Panc1 (cell line): ENCODE measurements around the gene HNRNPDL. TPM values are rescaled to one million over a fixed set of nuclear protein-coding genes. Genes with fewer than 3 reads are reported as not detected.
"Not testable (repeated sequence)": the region's sequence is repeated elsewhere in the genome, so short reads cannot be mapped to it uniquely, and the experiment has no call there.

Experiments used
- ATAC-seq: fragments of 200-7000 bp; cut with Tn5 transposase; 2 replicates; pipeline ENCODE4 v1.9.1; 2020; ENCODE audit warnings: mild to moderate bottlenecking, moderate library complexity
- BruUV-seq: library from RNA; stranded (reverse); fragments of 400-500 nt; replicated peaks from 2 replicates; lab custom pipeline; 2021; lab: Mats Ljungman, UMichigan
- CTCF ChIA-PET: fragments of 300-600 bp; sonication (Branson Sonifier 250); formaldehyde crosslinking; loops from one replicate; lab custom pipeline; 2022; ENCODE audit warnings: antibody characterized with exemption; lab: Charles Lee
- POLR2A ChIA-PET: fragments of 300-600 bp; sonication (Branson Sonifier 250); formaldehyde crosslinking; loops from one replicate; lab custom pipeline; 2022; ENCODE audit warnings: antibody characterized with exemption; lab: Charles Lee
- DNase-seq: peaks from one replicate; pipeline ENCODE4 v3.0.0-alpha.2; 2010; ENCODE audit warnings: low read depth, low spot score
- H3K27ac ChIP-seq: 2 replicates; pipeline ENCODE4 v1.5.1; 2011; ENCODE audit warnings: mild to moderate bottlenecking, low read length, inconsistent platforms
- H3K27me3 ChIP-seq: fragments of 200-500 bp; sonication (Bioruptor generic); 2 replicates; pipeline ENCODE4 v1.6.0; 2014; ENCODE audit warnings: low read length, inconsistent platforms; ENCODE audit not compliant: control insufficient read depth, insufficient read depth
- H3K36me3 ChIP-seq: fragments of 200-500 bp; sonication (Bioruptor generic); 2 replicates; pipeline ENCODE4 v1.5.1; 2014; ENCODE audit warnings: inconsistent platforms, mild to moderate bottlenecking, low read length, moderate library complexity; ENCODE audit not compliant: control insufficient read depth, insufficient read depth
- H3K4me1 ChIP-seq: 2 replicates; pipeline ENCODE4 v1.5.1; 2011; ENCODE audit warnings: inconsistent platforms, mild to moderate bottlenecking, low read length, moderate library complexity; ENCODE audit not compliant: control insufficient read depth, insufficient read depth
- H3K4me3 ChIP-seq, 2 experiments: 2 replicates each; pipeline ENCODE4 v1.5.1; 2011 to 2012; ENCODE audit warnings: low read depth in 2 of 2, low read length in 2 of 2, mild to moderate bottlenecking in 2 of 2, inconsistent platforms in 1 of 2, moderate library complexity in 1 of 2
- H3K9me3 ChIP-seq: fragments of 200-500 bp; sonication (Bioruptor generic); 2 replicates; pipeline ENCODE4 v1.5.1; 2014; ENCODE audit warnings: low read depth, mild to moderate bottlenecking, inconsistent platforms, low read length, moderate library complexity; ENCODE audit not compliant: control insufficient read depth, insufficient read depth
- POLR2AphosphoS5 ChIP-seq: IDR thresholded peaks from 2 replicates; pipeline ENCODE4 v1.6.1; 2012; ENCODE audit warnings: mild to moderate bottlenecking, low read depth, low read length, moderate library complexity
- SIN3A ChIP-seq: IDR thresholded peaks from 2 replicates; pipeline ENCODE4 v1.6.1; 2012; ENCODE audit warnings: low read depth, mild to moderate bottlenecking, low read length, moderate library complexity, borderline replicate concordance; ENCODE audit not compliant: insufficient read depth
- TCF7L2 ChIP-seq: IDR thresholded peaks from 2 replicates; pipeline ENCODE4 v1.6.1; 2011; ENCODE audit warnings: mild to moderate bottlenecking, low read depth, low read length, inconsistent platforms
- in situ Hi-C: cut with HindIII; loops from 2 replicates; pipeline ENCODE4 v1.10.0; 2016; ENCODE audit warnings: low sequenced_read_pairs, low pct_unique_long_range_greater_than_20kb
- intact Hi-C: fragments of 100-400 bp; cut with micrococcal nuclease; formaldehyde crosslinking; loops from one replicate; pipeline ENCODE4 v1.10.0; 2022; ENCODE audit not compliant: unreplicated experiment
- total RNA-seq: library from RNA; stranded (reverse); gene quantifications from one replicate; pipeline ENCODE4 v1.2.1, GENCODE V29; 2021; ENCODE audit not compliant: unreplicated experiment
- TF ChIP-seq, protein P1 (sequence below), 2 experiments: IDR thresholded peaks; 2 replicates each; pipeline ENCODE4 v1.6.1; 2011 to 2012; ENCODE audit warnings: low read depth in 2 of 2, control low read depth in 1 of 2, low read length in 1 of 2, mild to moderate bottlenecking in 1 of 2, moderate library complexity in 1 of 2; ENCODE audit not compliant: insufficient read depth in 1 of 2
- TF ChIP-seq, protein P2 (sequence below): fragments of 450-650 bp; IDR thresholded peaks from 2 replicates; pipeline ENCODE4 v1.5.1; 2017; ENCODE audit warnings: mild to moderate bottlenecking

HNRNPDL gene
- total RNA-seq, 1 experiment from 2014 or later = 146 TPM

DNA sequence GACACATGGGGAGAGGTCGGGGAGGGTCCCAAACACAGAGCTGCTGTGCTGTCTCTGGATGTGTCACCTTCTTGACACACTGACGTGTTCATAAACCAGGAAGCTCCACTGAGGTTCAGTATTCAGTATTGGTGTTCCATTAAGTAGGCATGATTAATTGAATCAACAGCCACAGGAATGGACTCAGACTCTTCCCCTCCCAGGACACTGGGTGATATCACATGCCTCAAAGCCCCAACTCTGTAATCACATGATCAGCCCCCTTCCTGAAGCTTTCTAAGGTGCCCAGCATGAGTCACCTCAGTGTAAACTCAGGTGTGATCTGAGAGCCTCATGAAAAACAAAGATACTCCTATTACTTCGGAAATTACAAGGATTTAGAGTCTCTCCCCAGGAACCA, 35.4 kb downstream of the HNRNPDL start:
- no peak overlapping the region for H3K4me3 ChIP-seq
- no peak for DNase-seq
- no peak for ATAC-seq
- ChIA-PET POLR2A (no interaction called here), CTCF (no interaction called here)
- H3K9me3 ChIP-seq = no peaks in the 10 kb centered on the region
- no peak overlapping the region for H3K27ac ChIP-seq
- TF ChIP-seq POLR2AphosphoS5 = no peak
- no peak for TF ChIP-seq SIN3A
- TF ChIP-seq, protein P1, sequence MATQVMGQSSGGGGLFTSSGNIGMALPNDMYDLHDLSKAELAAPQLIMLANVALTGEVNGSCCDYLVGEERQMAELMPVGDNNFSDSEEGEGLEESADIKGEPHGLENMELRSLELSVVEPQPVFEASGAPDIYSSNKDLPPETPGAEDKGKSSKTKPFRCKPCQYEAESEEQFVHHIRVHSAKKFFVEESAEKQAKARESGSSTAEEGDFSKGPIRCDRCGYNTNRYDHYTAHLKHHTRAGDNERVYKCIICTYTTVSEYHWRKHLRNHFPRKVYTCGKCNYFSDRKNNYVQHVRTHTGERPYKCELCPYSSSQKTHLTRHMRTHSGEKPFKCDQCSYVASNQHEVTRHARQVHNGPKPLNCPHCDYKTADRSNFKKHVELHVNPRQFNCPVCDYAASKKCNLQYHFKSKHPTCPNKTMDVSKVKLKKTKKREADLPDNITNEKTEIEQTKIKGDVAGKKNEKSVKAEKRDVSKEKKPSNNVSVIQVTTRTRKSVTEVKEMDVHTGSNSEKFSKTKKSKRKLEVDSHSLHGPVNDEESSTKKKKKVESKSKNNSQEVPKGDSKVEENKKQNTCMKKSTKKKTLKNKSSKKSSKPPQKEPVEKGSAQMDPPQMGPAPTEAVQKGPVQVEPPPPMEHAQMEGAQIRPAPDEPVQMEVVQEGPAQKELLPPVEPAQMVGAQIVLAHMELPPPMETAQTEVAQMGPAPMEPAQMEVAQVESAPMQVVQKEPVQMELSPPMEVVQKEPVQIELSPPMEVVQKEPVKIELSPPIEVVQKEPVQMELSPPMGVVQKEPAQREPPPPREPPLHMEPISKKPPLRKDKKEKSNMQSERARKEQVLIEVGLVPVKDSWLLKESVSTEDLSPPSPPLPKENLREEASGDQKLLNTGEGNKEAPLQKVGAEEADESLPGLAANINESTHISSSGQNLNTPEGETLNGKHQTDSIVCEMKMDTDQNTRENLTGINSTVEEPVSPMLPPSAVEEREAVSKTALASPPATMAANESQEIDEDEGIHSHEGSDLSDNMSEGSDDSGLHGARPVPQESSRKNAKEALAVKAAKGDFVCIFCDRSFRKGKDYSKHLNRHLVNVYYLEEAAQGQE (IDR thresholded peaks at IDR 0.05; ENCODE audit: insufficient read depth in 1 of 2, low read depth in 2 of 2, low read length in 1 of 2) = no peak
- TF ChIP-seq, protein P2, sequence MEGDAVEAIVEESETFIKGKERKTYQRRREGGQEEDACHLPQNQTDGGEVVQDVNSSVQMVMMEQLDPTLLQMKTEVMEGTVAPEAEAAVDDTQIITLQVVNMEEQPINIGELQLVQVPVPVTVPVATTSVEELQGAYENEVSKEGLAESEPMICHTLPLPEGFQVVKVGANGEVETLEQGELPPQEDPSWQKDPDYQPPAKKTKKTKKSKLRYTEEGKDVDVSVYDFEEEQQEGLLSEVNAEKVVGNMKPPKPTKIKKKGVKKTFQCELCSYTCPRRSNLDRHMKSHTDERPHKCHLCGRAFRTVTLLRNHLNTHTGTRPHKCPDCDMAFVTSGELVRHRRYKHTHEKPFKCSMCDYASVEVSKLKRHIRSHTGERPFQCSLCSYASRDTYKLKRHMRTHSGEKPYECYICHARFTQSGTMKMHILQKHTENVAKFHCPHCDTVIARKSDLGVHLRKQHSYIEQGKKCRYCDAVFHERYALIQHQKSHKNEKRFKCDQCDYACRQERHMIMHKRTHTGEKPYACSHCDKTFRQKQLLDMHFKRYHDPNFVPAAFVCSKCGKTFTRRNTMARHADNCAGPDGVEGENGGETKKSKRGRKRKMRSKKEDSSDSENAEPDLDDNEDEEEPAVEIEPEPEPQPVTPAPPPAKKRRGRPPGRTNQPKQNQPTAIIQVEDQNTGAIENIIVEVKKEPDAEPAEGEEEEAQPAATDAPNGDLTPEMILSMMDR = no peak
- TF ChIP-seq TCF7L2 = no peak
- no TSS peak for BruUV-seq
- in situ Hi-C loops = no loop called here
- no peaks in the 10 kb centered on the region for H3K27me3 ChIP-seq
- no peaks in the 10 kb centered on the region for H3K36me3 ChIP-seq
- intact Hi-C loops = no loop called here
- H3K4me1 ChIP-seq = no peaks in the 10 kb centered on the region

DNA sequence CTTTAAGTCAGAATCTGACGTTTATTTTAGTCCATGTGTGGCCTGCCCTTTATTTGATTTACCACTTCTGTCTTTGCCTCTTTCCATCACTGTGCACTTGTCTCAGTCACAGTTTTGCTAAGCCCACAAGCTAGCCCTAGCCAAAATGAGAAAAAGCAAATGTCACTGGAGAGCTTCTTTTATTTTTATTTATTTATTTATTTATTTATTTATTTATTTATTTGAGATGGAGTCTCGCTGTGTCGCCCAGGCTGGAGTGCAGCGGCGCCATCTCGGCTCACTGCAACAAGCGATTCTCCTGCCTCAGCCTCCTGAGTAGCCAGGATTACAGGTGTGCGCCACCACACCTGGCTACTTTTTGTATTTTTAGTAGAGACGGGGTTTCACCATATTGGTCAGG, 40.2 kb downstream of the HNRNPDL start:
- DNase-seq, H3K27ac ChIP-seq, H3K36me3 ChIP-seq, CTCF ChIA-PET, ATAC-seq, intact Hi-C loops, H3K27me3 ChIP-seq, H3K9me3 ChIP-seq, in situ Hi-C loops, BruUV-seq, H3K4me1 ChIP-seq, H3K4me3 ChIP-seq: not testable (repeated sequence)
- POLR2A ChIA-PET = interaction anchor here (0.6 kb wide), 1 partner anchor 351 kb away, joined by 6 read pairs; no protein-coding TSS in a partner anchor

DNA sequence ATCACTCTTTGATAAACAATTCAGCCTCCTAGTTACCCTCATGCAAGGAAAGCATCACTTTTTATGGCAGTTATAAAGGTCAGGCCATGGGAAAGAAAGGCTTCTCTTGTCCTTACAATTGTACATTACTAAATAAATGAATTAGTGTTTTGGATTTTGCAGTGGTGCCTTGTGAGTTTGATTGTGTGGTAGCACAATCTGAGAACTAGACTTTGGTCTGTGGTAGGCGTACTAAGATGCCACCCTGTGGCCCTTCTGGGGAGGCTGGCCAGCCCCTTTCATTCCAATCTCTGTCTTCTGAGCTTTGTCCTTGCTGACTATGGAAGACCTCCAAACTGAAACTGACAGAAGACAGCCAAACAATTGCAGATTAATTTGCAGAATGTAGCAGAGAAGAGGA, 41.9 kb downstream of the HNRNPDL start:
- ChIA-PET POLR2A (no interaction called here), CTCF (no interaction called here)
- Histone ChIP-seq H3K27me3 (no peaks in the 10 kb centered on the region), H3K27ac (no peak overlapping the region), H3K36me3 (no peaks in the 10 kb centered on the region), H3K4me1 (no peaks in the 10 kb centered on the region), H3K4me3 (no peak overlapping the region), H3K9me3 (peaks cover 6% of the 10 kb centered on the region; the same call in 1 of the 2 replicates)
- DNase-seq (no peak), ATAC-seq (no peak)
- in situ Hi-C loops = no loop called here
- no TSS peak for BruUV-seq
- intact Hi-C loops = no loop called here
- no peak for TF ChIP-seq TCF7L2
- TF ChIP-seq, protein P1 (IDR thresholded peaks at IDR 0.05; ENCODE audit: insufficient read depth in 1 of 2, low read depth in 2 of 2, low read length in 1 of 2) = no peak
- TF ChIP-seq SIN3A = no peak
- no peak for TF ChIP-seq POLR2AphosphoS5
- TF ChIP-seq, protein P2 = no peak; the same call in 1 of the 2 replicates

DNA sequence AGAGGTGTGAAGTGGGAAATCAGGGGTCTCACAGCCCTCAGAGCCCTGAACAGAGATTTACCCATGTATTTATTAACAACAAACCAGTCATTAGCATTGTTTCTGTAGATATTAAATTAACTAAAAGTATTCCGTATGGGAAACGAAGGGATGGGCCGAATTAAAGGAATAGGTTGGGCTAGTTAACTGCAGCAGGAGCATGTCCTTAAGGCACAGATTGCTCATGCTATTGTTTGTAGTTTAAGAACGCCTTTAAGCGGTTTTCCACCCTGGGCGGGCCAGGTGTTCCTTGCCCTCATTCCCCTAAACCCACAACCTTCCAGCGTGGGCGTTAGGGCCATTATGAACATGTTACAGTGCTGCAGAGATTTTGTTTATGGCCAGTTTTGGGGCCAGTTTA, 44.0 kb downstream of the HNRNPDL start:
- ATAC-seq, H3K9me3 ChIP-seq, H3K27ac ChIP-seq, intact Hi-C loops, CTCF ChIA-PET, H3K27me3 ChIP-seq, H3K4me3 ChIP-seq, DNase-seq, H3K36me3 ChIP-seq, BruUV-seq, in situ Hi-C loops, POLR2A ChIA-PET, H3K4me1 ChIP-seq: not testable (repeated sequence)
